Measurements from ENCODE around the gene PDGFRB. TPM values are rescaled to one million over a fixed set of nuclear protein-coding genes. Genes with fewer than 3 reads are reported as not detected.

PDGFRB gene
- total and polyA plus RNA-seq, 2 of the 8 experiments (the other 6 are each of a cell fraction or from before 2014, with no cell fraction given), result 4.2 to 13.7 TPM

DNA sequence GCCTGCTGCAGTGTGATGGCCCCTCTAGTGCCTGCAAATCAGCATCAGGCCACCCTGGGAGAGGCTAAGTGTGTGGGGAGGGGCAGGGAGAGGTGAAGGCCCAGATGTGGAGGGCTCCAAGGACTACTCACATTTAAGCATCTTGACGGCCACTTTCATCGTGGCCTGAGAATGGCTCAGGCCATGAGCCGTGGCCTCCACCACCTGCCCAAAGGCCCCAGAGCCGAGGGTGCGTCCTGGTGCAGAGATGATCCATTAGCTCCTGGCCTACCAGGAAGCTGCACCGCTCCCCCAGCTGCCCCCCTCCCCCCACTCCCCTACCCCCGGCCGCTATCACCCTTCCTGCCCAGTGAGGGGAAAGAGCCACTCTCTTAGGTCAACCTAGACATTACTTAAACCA, 31.0 kb downstream of the PDGFRB start (continued):
- TF ChIP-seq POLR2AphosphoS5 (IDR thresholded peaks at IDR 0.05; ENCODE audit: low read depth, low read length) (no peak), SP4 (IDR thresholded peaks at IDR 0.05; ENCODE audit: low read length) (no peak)
- TF ChIP-seq, protein P1, sequence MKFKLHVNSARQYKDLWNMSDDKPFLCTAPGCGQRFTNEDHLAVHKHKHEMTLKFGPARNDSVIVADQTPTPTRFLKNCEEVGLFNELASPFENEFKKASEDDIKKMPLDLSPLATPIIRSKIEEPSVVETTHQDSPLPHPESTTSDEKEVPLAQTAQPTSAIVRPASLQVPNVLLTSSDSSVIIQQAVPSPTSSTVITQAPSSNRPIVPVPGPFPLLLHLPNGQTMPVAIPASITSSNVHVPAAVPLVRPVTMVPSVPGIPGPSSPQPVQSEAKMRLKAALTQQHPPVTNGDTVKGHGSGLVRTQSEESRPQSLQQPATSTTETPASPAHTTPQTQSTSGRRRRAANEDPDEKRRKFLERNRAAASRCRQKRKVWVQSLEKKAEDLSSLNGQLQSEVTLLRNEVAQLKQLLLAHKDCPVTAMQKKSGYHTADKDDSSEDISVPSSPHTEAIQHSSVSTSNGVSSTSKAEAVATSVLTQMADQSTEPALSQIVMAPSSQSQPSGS (IDR thresholded peaks at IDR 0.05; ENCODE audit: low read length), result no peak

Measured in H1 (cell line).